H1 (cell line): ENCODE results near the gene BTN1A1. TPM values are rescaled to one million over a fixed set of nuclear protein-coding genes. Genes with fewer than 3 reads are reported as not detected.

Source experiments
- CTCF ChIA-PET: fragments of 300-600 bp; sonication (Branson Sonifier 250); formaldehyde crosslinking; loops from one replicate; lab custom pipeline; 2021; ENCODE audit not compliant: partially characterized antibody; lab: Charles Lee
- POLR2A ChIA-PET: fragments of 300-600 bp; sonication (Branson Sonifier 250); formaldehyde crosslinking; loops from one replicate; lab custom pipeline; 2021; ENCODE audit warnings: inconsistent platforms; ENCODE audit not compliant: partially characterized antibody; lab: Charles Lee
- DNase-seq, 2 experiments: peaks; one replicate each; pipeline versions ENCODE4 v3.0.0 to v3.0.0-alpha.2; 2010 to 2022; ENCODE audit warnings: low spot score in 2 of 2, low read depth in 1 of 2, mixed read lengths in 1 of 2
- FAIRE-seq: peaks from 2 replicates; lab custom pipeline; 2011; peaks lifted over from hg19 to GRCh38; lab: Jason Lieb, UNC
- H2AFZ ChIP-seq: 2 replicates; pipeline ENCODE4 v1.8.1; 2012; ENCODE audit warnings: low read length, inconsistent platforms
- H2AK5ac ChIP-seq: 2 replicates; pipeline ENCODE4 v1.6.1; 2013; ENCODE audit warnings: low read depth, low read length
- H2BK120ac ChIP-seq: replicated peaks from 2 replicates; pipeline ENCODE3; 2013; ENCODE audit warnings: low read depth, low read length, inconsistent platforms
- H2BK12ac ChIP-seq: 2 replicates; pipeline ENCODE4 v1.6.1; 2013; ENCODE audit warnings: low read depth, low read length
- H2BK15ac ChIP-seq: 2 replicates; pipeline ENCODE4 v1.6.1; 2013; ENCODE audit warnings: low read length
- H2BK20ac ChIP-seq: 2 replicates; pipeline ENCODE4 v1.6.1; 2013; ENCODE audit warnings: low read length
- H2BK5ac ChIP-seq: 2 replicates; pipeline ENCODE4 v1.6.1; 2013; ENCODE audit warnings: low read depth, low read length
- H3K14ac ChIP-seq: 2 replicates; pipeline ENCODE4 v1.6.1; 2013; ENCODE audit warnings: inconsistent platforms; ENCODE audit not compliant: insufficient read length
- H3K18ac ChIP-seq: 2 replicates; pipeline ENCODE4 v1.6.1; 2013; ENCODE audit warnings: low read length; ENCODE audit errors: extremely low read depth
- H3K23ac ChIP-seq: 2 replicates; pipeline ENCODE4 v1.6.1; 2013; ENCODE audit warnings: inconsistent platforms; ENCODE audit not compliant: insufficient read length
- H3K23me2 ChIP-seq: 2 replicates; pipeline ENCODE4 v1.6.1; 2013; ENCODE audit warnings: low read depth, low read length
- H3K27ac ChIP-seq: 2 replicates; pipeline ENCODE4 v1.6.1; 2011; ENCODE audit warnings: low read depth, low read length, inconsistent platforms
- H3K27me3 ChIP-seq, 4 experiments: replicated peaks in 1 of 4; 1 replicate in 1 of 4; 2 replicates in 3 of 4; pipeline versions ENCODE4 v1.6.1 to v1.8.1; 2011 to 2013; ENCODE audit warnings: low read length in 3 of 4, mild to moderate bottlenecking in 3 of 4, inconsistent platforms in 2 of 4, mixed read lengths in 2 of 4, moderate library complexity in 1 of 4; ENCODE audit not compliant: control insufficient read depth in 3 of 4, insufficient read depth in 3 of 4; ENCODE audit errors: extremely low read depth in 1 of 4
- H3K36me3 ChIP-seq, 4 experiments: 2 replicates each; pipeline versions ENCODE4 v1.6.1 to v1.8.1; 2011 to 2013; ENCODE audit warnings: mild to moderate bottlenecking in 4 of 4, low read length in 3 of 4, moderate library complexity in 2 of 4, control low read depth in 1 of 4, inconsistent platforms in 1 of 4; ENCODE audit not compliant: insufficient read depth in 4 of 4, control insufficient read depth in 2 of 4
- H3K4ac ChIP-seq: replicated peaks from 2 replicates; pipeline ENCODE3; 2013; ENCODE audit warnings: low read length, low read depth, mixed read lengths, inconsistent platforms; ENCODE audit not compliant: insufficient read length
- H3K4me1 ChIP-seq, 4 experiments: replicated peaks in 1 of 4; 1 replicate in 1 of 4; 2 replicates in 3 of 4; pipeline versions ENCODE4 v1.6.1 to v1.8.1; 2011 to 2013; ENCODE audit warnings: low read length in 3 of 4, inconsistent platforms in 2 of 4, mixed read lengths in 1 of 4; ENCODE audit not compliant: insufficient read depth in 4 of 4, control insufficient read depth in 3 of 4
- H3K4me2 ChIP-seq, 2 experiments: 2 replicates each; pipeline versions ENCODE4 v1.6.1 to v1.8.1; 2011 to 2013; ENCODE audit warnings: low read depth in 2 of 2, low read length in 2 of 2, control low read depth in 1 of 2, inconsistent platforms in 1 of 2, mild to moderate bottlenecking in 1 of 2; ENCODE audit not compliant: insufficient read depth in 1 of 2
- H3K4me3 ChIP-seq, 4 experiments: fragments of 200-600, 300-600 bp in 1 of 4; sonication (generic), shearing (Covaris generic), sonication (Bioruptor Twin) in 1 of 4; 2 replicates each; pipeline versions ENCODE4 v1.5.1 to v1.8.1; 2011 to 2016; ENCODE audit warnings: low read length in 4 of 4, low read depth in 3 of 4, control low read depth in 2 of 4, inconsistent platforms in 2 of 4, mild to moderate bottlenecking in 2 of 4, mixed read lengths in 1 of 4, moderate library complexity in 1 of 4; ENCODE audit not compliant: insufficient read depth in 2 of 4; ENCODE audit errors: extremely low read depth in 1 of 4
- H3K56ac ChIP-seq: replicated peaks from 2 replicates; pipeline ENCODE3; 2013; ENCODE audit warnings: low read depth, mild to moderate bottlenecking, mixed read lengths, low read length, inconsistent platforms; ENCODE audit not compliant: insufficient read length
- H3K79me1 ChIP-seq: 2 replicates; pipeline ENCODE4 v1.6.1; 2013; ENCODE audit warnings: low read depth, low read length, control low read depth
- H3K79me2 ChIP-seq, 2 experiments: 2 replicates each; pipeline versions ENCODE4 v1.6.1 to v1.8.1; 2012 to 2013; ENCODE audit warnings: low read length in 2 of 2, mild to moderate bottlenecking in 2 of 2, inconsistent platforms in 1 of 2; ENCODE audit not compliant: insufficient read depth in 2 of 2, control insufficient read depth in 1 of 2
- H3K9ac ChIP-seq, 4 experiments: replicated peaks in 1 of 4; 1 replicate in 1 of 4; 2 replicates in 3 of 4; pipeline versions ENCODE4 v1.6.1 to v1.8.1; 2011 to 2013; ENCODE audit warnings: low read depth in 3 of 4, low read length in 3 of 4, control low read depth in 2 of 4, mild to moderate bottlenecking in 2 of 4, moderate library complexity in 2 of 4, inconsistent platforms in 1 of 4; ENCODE audit errors: extremely low read depth in 1 of 4
- H3K9me3 ChIP-seq, 2 experiments: 2 replicates each; pipeline versions ENCODE4 v1.6.1 to v1.8.1; 2012 to 2013; ENCODE audit warnings: mild to moderate bottlenecking in 2 of 2, moderate library complexity in 2 of 2, control low read depth in 1 of 2, inconsistent platforms in 1 of 2, low read depth in 1 of 2, low read length in 1 of 2, mixed read lengths in 1 of 2; ENCODE audit not compliant: insufficient read depth in 2 of 2
- H4K20me1 ChIP-seq, 2 experiments: replicated peaks in 1 of 2; 2 replicates each; pipeline versions ENCODE3 to v1.8.1; 2011 to 2013; ENCODE audit warnings: inconsistent platforms in 2 of 2, low read length in 2 of 2, mild to moderate bottlenecking in 1 of 2; ENCODE audit not compliant: insufficient read depth in 2 of 2, control insufficient read depth in 1 of 2
- H4K5ac ChIP-seq: 2 replicates; pipeline ENCODE4 v1.6.1; 2013; ENCODE audit warnings: low read length, low read depth, mixed read lengths, inconsistent platforms; ENCODE audit not compliant: insufficient read length
- H4K8ac ChIP-seq: 2 replicates; pipeline ENCODE4 v1.8.0; 2013; ENCODE audit warnings: mild to moderate bottlenecking, moderate library complexity, low read length, inconsistent platforms; ENCODE audit not compliant: insufficient read depth; ENCODE audit errors: extremely low read depth
- H4K91ac ChIP-seq: replicated peaks from 2 replicates; pipeline ENCODE3; 2013; ENCODE audit warnings: low read length, mixed read lengths, inconsistent platforms; ENCODE audit not compliant: insufficient read length
- CREB1 ChIP-seq: IDR thresholded peaks from 2 replicates; pipeline ENCODE4 v1.6.1; 2012; ENCODE audit warnings: inconsistent platforms
- EGR1 ChIP-seq: IDR thresholded peaks from 2 replicates; pipeline ENCODE4 v1.6.1; 2011; ENCODE audit warnings: low read depth, low read length, borderline replicate concordance
- EP300 ChIP-seq, 2 experiments: IDR thresholded peaks; 1 replicate in 1 of 2; 2 replicates in 1 of 2; pipeline ENCODE4 v1.6.1; 2011 to 2012; ENCODE audit warnings: low read depth in 2 of 2, low read length in 2 of 2, mild to moderate bottlenecking in 2 of 2, borderline replicate concordance in 1 of 2, inconsistent platforms in 1 of 2, moderate library complexity in 1 of 2
- POLR2A ChIP-seq, 2 experiments: IDR thresholded peaks; 1 replicate in 1 of 2; 2 replicates in 1 of 2; pipeline ENCODE4 v1.6.1; 2011; ENCODE audit warnings: low read depth in 2 of 2, low read length in 2 of 2, mild to moderate bottlenecking in 2 of 2; ENCODE audit errors: control extremely low read depth in 1 of 2
- RFX5 ChIP-seq: IDR thresholded peaks from 2 replicates; pipeline ENCODE4 v1.6.1; 2011; ENCODE audit warnings: low read depth, low read length, improper control_type of control experiment, borderline replicate concordance
- SIN3A ChIP-seq, 2 experiments: IDR thresholded peaks in 1 of 2; conservative IDR thresholded peaks in 1 of 2; 2 replicates each; pipeline ENCODE4 v1.6.1; 2011 to 2012; ENCODE audit warnings: low read length in 2 of 2, improper control_type of control experiment in 1 of 2, low read depth in 1 of 2, mild to moderate bottlenecking in 1 of 2
- SP1 ChIP-seq: IDR thresholded peaks from 2 replicates; pipeline ENCODE4 v1.6.1; 2011; ENCODE audit warnings: low read depth, low read length
- YY1 ChIP-seq: IDR thresholded peaks from 2 replicates; pipeline ENCODE4 v1.6.1; 2011; ENCODE audit warnings: low read depth, mild to moderate bottlenecking, low read length
- WGBS, 2 experiments: shearing (Covaris generic) in 1 of 2; methylation state at CpG; one replicate each; pipeline versions ENCODE4 v1.1.6 to v1.1.7; 2013 to 2015; ENCODE audit warnings: low lambda C conversion rate in 2 of 2, mixed read lengths in 2 of 2, inconsistent platforms in 1 of 2, low coverage in 1 of 2, missing lambda C conversion rate in 1 of 2; ENCODE audit not compliant: insufficient replicate concordance in 2 of 2, insufficient coverage in 1 of 2, insufficient read length in 1 of 2; ENCODE audit errors: extremely low coverage in 1 of 2, missing lambda C conversion rate in 1 of 2; 5-methylcytosine and 5-hydroxymethylcytosine counted together
- polyA plus RNA-seq, 7 experiments: library from polyadenylated mRNA; depleted of rRNA in 3 of 7; stranded (reverse) in 5 of 7; unstranded in 2 of 7; fragments of >200 nt in 5 of 7; fragments of 200-250 nt in 2 of 7; gene quantifications; 1 replicate in 5 of 7; 2 replicates in 1 of 7; 4 replicates in 1 of 7; pipeline versions ENCODE4 v1.2.1 to v1.2.3, GENCODE V29; 2011 to 2013; ENCODE audit warnings: missing spikeins in 2 of 7, mixed read lengths in 2 of 7
- total RNA-seq: library from RNA; stranded (reverse); fragmentation: NEBNext Ultra II Directional; extraction: Animal tissue kit (Norgen Biotek cat#: 25700); gene quantifications from 2 replicates; pipeline ENCODE4 v1.2.1, GENCODE V29; 2021

The BTN1A1 gene
- total and polyA plus RNA-seq, 2 of the 8 experiments (the other 6 are each of a cell fraction or from before 2014, with no cell fraction given), result 0.28 to 0.35 TPM

DNA sequence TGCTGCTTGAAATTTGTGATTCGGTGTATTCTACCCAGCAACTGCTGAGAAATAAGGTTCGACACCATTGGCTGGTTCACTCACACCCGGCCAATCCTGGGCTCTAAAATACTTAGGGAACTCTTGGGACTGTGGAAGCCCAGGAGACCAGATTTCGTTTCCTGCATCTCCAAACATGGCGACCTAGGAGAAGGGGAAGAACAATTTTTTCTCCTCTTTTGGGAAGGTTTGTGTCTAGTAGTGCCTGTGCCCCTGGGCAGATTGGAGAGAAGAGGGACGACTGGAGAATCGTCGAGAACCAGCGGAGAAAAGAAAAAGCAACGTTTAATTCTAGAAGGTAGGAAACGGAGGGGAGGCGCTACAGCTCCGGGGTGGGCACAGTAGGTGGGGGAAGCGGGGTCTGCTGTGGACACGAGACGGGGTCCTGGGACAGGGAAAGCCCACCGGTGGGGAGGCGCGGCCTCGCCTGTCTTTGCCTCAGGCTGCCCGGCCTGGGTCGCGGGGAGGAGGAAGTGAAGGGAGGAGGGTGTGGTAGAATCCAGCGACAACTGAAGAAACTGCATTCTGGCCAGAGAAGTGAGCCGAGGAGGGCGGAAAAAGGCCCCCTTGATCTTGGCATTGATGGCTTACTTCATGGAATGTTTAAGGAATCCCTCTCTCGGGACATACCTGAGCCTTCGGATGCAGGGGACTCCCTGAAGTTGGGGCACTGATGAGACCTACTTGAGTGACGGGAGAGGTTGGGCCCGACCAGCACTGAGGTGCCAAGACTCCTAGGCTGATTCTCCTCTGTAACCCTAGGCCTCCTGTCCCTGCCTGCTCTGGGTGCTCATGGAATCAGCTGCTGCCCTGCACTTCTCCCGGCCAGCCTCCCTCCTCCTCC is 42.1 kb upstream of the BTN1A1 start, which contains the start of gene BTN2A1:
Gene BTN2A1 (plus strand): TSS at position 150 of the 883 bp plus-strand sequence. CDS start 682 bp downstream, at position 832.
- H4K20me1 ChIP-seq, result no peaks in the 10 kb centered on the region
- peak within 1 kb of the TSS; percentile 61 for H2BK120ac ChIP-seq
- peak within 1 kb of the TSS; percentile 71 to 100 (median 92) for H3K4me3 ChIP-seq
- H2AK5ac ChIP-seq, result peak within 1 kb of the TSS; percentile 45
- peaks cover 3 to 21% (median 16%) of the 10 kb centered on the region in 4 experiments; a peak in 5 of 8 replicates for H3K36me3 ChIP-seq
- H3K23me2 ChIP-seq, result no peaks in the 10 kb centered on the region; the same call in 1 of the 2 replicates
- no peaks in the 10 kb centered on the region for H3K9me3 ChIP-seq
- H3K27me3 ChIP-seq, result no peaks in the 10 kb centered on the region
- H2BK20ac ChIP-seq, result no peak within 1 kb of the TSS
- H3K9ac ChIP-seq, result peak within 1 kb of the TSS; percentile 62 to 95 (median 80)
- H3K4me1 ChIP-seq, result peaks cover 0 to 6% (median 5%) of the 10 kb centered on the region in 4 experiments; a peak in 4 of 7 replicates
- peak within 1 kb of the TSS; percentile 74; the same call in 1 of the 2 replicates for H2BK15ac ChIP-seq
- peak within 1 kb of the TSS; percentile 90 for H2BK12ac ChIP-seq
- peak; percentile 36 to 71 for DNase-seq
- peak within 1 kb of the TSS; percentile 81; the same call in 1 of the 2 replicates for H4K8ac ChIP-seq
- peak; percentile 91 for FAIRE-seq
- H4K91ac ChIP-seq, result peak within 1 kb of the TSS; percentile 97
- H3K27ac ChIP-seq, result peak within 1 kb of the TSS; percentile 86; the same call in 1 of the 2 replicates
- peak within 1 kb of the TSS; percentile 98 for H3K18ac ChIP-seq
- H3K23ac ChIP-seq, result no peak within 1 kb of the TSS
- H3K14ac ChIP-seq, result peak within 1 kb of the TSS; percentile 90
- H3K79me2 ChIP-seq, result peaks cover 0 to 13% of the 10 kb centered on the region in 2 experiments; a peak in 2 of 4 replicates
- 2% methylated on average over 31 of the region's 31 CpGs; no CpG with 5 or more reads in 1 of the 2 experiments for WGBS, 2 experiments
- H3K4me2 ChIP-seq, result peak within 1 kb of the TSS; percentile 65 to 96
- no peak within 1 kb of the TSS for H3K4ac ChIP-seq
- H2AFZ ChIP-seq, result peak within 1 kb of the TSS; percentile 93
- H2BK5ac ChIP-seq, result peak within 1 kb of the TSS; percentile 92
- ChIA-PET CTCF (interaction anchor here (0.8 kb wide), 1 partner anchor 117 kb away, joined by 3 read pairs; no protein-coding TSS in a partner anchor), POLR2A (interaction anchor here (0.8 to 1.0 kb wide), 3 partner anchors 10 to 51 kb away, joined by 3 read pairs; no protein-coding TSS in a partner anchor)
- peak within 1 kb of the TSS; percentile 92 for H4K5ac ChIP-seq
- H3K79me1 ChIP-seq, result no peaks in the 10 kb centered on the region; the same call in 1 of the 2 replicates
- peak within 1 kb of the TSS; percentile 91 for H3K56ac ChIP-seq
- TF ChIP-seq CREB1 (peak; percentile 90), POLR2A (IDR thresholded peaks at IDR 0.05; ENCODE audit: control extremely low read depth in 1 of 2, low read depth in 2 of 2, low read length in 2 of 2) (peak; percentile 40 to 82), YY1 (peak; percentile 90), SIN3A (conservative IDR thresholded peaks at IDR 0.05 in 1 of 2, IDR thresholded peaks at IDR 0.05 in 1 of 2; ENCODE audit: low read depth in 1 of 2, low read length in 2 of 2) (0 out of 4 replicates have a peak, but pooled peaks have one; percentile 36 to 44), RFX5 (peak; percentile 98), SP1 (peak; percentile 85), EP300 (IDR thresholded peaks at IDR 0.05; ENCODE audit: borderline replicate concordance in 1 of 2, low read depth in 2 of 2, low read length in 2 of 2) (no peak), EGR1 (no peak)
